ENCODE measurements around the gene CA9.

GRCh38 chr9:35683323-35683722 is 9.6 kb downstream of the CA9 start:
- TF ChIP-seq CTCF (IDR thresholded peaks at IDR 0.05; ENCODE audit: borderline replicate concordance, extremely low read depth, low read length, poor library complexity, severe bottlenecking) (no peak), EZH2 (IDR thresholded peaks at IDR 0.05; ENCODE audit: borderline replicate concordance, low read depth, low read length, severe bottlenecking) (no peak)
